HG02885 (cell line): ENCODE data around the gene CUX1.
"Not testable (repeated sequence)": the region's sequence is repeated elsewhere in the genome, so short reads cannot be mapped to it uniquely, and the experiment has no call there.

ENCODE experiments used
- ATAC-seq: cut with Tn5 transposase; IDR thresholded peaks from one replicate; pipeline ENCODE4 v1.9.1; 2021; ENCODE audit warnings: mild to moderate bottlenecking; ENCODE audit not compliant: unreplicated experiment, poor library complexity

Gene CUX1

GRCh38 chr7:101929911-101930310, 112.5 kb downstream of the CUX1 start:
- ATAC-seq = not testable (repeated sequence)

GRCh38 chr7:101932083-101932482, 114.7 kb downstream of the CUX1 start:
- ATAC-seq = no peak

- ATAC-seq = no peak
These were observed 115.6 kb downstream of the CUX1 start for GRCh38 chr7:101933028-101933427.

- ATAC-seq = peak; percentile 68
These were observed 116.3 kb downstream of the CUX1 start for GRCh38 chr7:101933688-101934121.

- no peak for ATAC-seq
These were observed 117.2 kb downstream of the CUX1 start for GRCh38 chr7:101934618-101935017.

GRCh38 chr7:101935521-101936141, 118.2 kb downstream of the CUX1 start:
- ATAC-seq = no peak

- no peak for ATAC-seq
These were observed 118.8 kb downstream of the CUX1 start for GRCh38 chr7:101936223-101936610.

GRCh38 chr7:101936611-101937231, 119.3 kb downstream of the CUX1 start:
- no peak for ATAC-seq

- ATAC-seq = no peak
These were observed 120.5 kb downstream of the CUX1 start for GRCh38 chr7:101937717-101938514.

GRCh38 chr7:101939136-101939695, 121.8 kb downstream of the CUX1 start:
- ATAC-seq = no peak

GRCh38 chr7:101940151-101940550, 122.7 kb downstream of the CUX1 start:
- ATAC-seq = no peak

GRCh38 chr7:101940830-101941229, 123.4 kb downstream of the CUX1 start:
- no peak for ATAC-seq

GRCh38 chr7:101941481-101942383, 124.3 kb downstream of the CUX1 start:
- no peak for ATAC-seq

GRCh38 chr7:101942603-101943210, 125.3 kb downstream of the CUX1 start:
- no peak for ATAC-seq

GRCh38 chr7:101943306-101943705, 125.9 kb downstream of the CUX1 start:
- ATAC-seq = no peak

- no peak for ATAC-seq
These were observed 126.6 kb downstream of the CUX1 start for GRCh38 chr7:101943889-101944600.

- no peak for ATAC-seq
These were observed 127.2 kb downstream of the CUX1 start for GRCh38 chr7:101944611-101945010.

GRCh38 chr7:101945034-101945758, 127.8 kb downstream of the CUX1 start:
- no peak for ATAC-seq
